A204.1 (cell line): Measurements from ENCODE around the gene SMIM20.

ENCODE experiments used
- FAIRE-seq: peaks from 2 replicates; lab custom pipeline; 2012; peaks lifted over from hg19 to GRCh38; lab: Jason Lieb, UNC

Gene SMIM20

GRCh38 chr4:25956260-25956659 is 42.2 kb downstream of the SMIM20 start:
- no peak for FAIRE-seq

- no peak for FAIRE-seq
Measured at GRCh38 chr4:25958110-25958509, 44.1 kb downstream of the SMIM20 start.

DNA sequence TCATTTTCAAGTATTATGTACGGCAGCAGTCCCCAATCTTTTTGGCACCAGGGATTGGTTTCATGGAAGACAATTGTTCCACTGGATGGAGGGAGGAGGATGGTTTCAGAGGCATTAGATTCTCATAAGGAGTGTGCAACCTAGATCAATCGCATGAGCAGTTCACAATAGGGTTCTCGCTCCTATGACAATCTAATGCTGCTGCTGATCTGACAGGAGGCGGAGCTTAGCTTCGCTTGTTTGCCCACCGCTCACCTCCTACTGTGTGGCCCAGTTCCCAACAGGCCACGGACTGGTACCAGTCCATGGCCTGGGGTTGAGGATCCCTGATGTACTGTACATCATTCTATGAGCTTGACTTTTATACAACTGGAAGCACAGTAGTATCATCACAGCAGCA is 48.4 kb downstream of the SMIM20 start:
- FAIRE-seq, result no peak

GRCh38 chr4:25965629-25966028 is 51.6 kb downstream of the SMIM20 start:
- no peak for FAIRE-seq

DNA sequence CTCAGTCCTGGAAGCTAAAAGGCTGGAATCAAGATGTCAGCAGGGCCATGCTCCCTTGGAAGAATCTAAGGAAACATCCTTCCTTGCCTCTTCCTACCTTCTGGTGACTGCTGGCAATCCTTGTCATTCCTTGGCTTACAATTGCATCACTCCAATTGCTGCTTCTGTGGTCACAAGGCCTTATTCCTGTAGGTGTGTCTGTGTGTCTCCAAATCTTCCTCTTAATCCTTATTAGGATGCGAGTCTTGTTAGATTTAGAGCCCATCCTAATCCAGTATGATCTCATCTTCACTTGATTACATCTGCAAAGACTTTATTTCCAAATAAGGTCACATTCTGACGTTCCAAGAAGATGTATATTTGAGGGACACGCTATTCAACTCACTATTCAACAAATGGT is 52.2 kb downstream of the SMIM20 start:
- FAIRE-seq, result no peak

DNA sequence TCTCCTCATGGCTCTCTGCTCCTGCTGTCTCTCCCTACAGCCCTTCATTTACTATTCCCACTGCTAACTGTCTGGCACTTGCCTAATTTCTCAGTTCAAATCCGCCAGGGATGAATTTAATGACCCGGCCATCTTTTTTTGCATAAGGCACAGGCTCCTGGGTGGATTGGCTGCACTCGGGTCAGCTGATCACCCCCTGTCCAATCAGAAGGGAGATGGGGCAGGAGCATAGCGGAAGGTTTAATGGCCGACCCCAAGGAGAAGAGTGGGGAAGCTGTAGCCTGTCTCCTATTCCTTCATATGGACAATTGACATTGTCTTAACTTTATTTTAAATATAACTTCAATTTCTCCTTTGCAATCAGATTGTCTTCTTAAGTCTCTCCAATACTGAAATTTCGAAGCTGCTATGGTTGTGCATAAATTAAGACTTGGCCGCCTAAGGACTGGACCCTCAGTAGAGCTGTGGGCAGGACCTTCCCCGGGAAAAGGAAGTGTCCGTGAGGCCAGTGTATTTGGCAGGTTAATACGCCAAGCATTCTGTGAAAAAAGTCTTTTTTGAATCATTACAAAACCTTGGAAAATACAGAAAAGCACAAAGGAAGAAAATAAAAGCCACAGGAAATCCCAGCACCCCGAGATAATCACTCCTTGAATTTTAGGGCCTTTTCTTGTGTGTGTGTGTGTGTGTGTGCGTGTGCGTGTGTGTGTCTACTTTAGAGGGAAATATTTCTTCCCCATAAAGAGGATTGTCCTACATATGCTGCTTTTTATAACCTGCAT is 55.5 kb downstream of the SMIM20 start:
- FAIRE-seq, result no peak

- FAIRE-seq, result no peak
Measured at GRCh38 chr4:25970226-25970675, 56.2 kb downstream of the SMIM20 start.

GRCh38 chr4:25970691-25971432 is 56.8 kb downstream of the SMIM20 start:
- FAIRE-seq, result no peak

GRCh38 chr4:25972366-25972765 is 58.3 kb downstream of the SMIM20 start:
- FAIRE-seq, result no peak

DNA sequence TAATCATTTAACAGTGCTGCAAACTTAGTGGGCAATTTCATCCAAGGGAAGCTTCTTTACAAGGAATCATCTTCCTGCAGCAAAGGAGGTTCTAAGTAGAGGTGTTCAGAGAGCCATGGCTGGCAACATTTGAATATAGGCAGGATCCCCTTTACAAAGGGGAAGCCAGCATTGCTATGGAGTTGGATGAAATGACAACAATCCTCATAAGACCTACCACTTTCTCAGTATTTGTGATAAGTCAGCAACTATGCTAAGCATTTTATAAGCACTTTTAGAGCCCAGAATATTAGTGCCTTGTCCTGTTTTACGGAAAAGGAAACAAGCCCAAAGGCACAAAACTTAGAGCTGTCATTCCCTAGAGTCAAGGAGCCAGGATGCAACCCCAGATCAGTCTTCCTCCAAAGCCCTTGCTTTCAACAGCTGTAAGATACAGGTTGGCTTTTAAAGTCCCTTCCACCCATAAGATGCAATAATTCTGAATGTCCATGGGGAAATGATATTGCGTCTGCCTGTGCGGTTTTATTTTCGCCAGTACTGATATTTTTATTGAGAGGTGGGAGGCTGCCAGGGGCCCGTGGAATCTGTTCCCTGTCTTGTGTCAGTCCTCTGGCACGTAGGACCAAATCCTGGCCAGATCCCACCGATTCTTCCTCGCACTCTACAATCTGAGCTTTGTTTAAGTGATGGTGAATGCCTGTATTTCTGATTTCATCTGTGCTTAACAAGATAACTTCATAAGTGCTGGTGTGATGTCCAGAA is 59.1 kb downstream of the SMIM20 start:
- FAIRE-seq, result no peak

- FAIRE-seq, result no peak
Measured at GRCh38 chr4:25976780-25977179, 62.8 kb downstream of the SMIM20 start.

DNA sequence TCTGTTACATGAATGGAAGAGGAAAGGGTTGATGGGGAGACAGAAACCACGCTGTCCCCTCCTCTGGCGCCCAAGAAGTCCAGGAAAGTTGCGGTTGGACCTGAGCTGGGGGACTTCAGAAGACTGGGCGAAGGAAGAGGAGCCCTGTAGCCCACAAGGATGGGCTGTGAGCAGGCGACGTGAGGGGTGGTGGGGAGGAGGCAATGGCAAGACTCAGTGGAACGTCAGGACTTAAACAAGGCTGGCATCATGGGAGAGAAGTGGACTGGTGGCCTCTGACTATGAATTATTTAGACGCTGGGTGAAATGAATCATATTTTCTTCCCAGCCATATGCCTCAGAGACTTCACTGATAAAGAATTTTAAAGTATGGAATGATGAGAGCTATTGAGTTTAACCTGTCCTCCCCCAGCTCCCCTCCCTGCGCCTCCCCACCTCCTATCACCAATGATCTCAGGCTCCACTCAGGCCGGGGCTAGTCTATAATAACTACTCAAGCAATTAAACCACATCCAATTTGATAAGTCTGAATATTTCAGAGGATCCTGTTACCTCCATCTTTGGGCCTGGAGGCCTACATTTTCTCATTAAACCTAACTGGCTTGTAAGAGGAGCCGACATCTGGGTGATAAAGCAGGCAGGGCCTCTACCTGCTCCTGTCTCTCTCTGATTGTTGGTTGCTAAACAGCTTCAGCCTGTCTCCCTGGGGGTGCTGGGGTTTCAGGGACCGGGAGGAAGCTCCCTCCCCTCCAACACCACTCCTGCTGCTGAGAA is 63.6 kb downstream of the SMIM20 start:
- no peak for FAIRE-seq

GRCh38 chr4:25978327-25978726 is 64.3 kb downstream of the SMIM20 start:
- FAIRE-seq, result no peak
